Calu3 (cell line): ENCODE data around the gene CAMK1G. TPM values are rescaled to one million over a fixed set of nuclear protein-coding genes. Genes with fewer than 3 reads are reported as not detected.

Experiments used
- Bru-seq: library from RNA; stranded (reverse); fragments of 400-500 nt; gene quantifications from one replicate; lab custom pipeline; 2021; lab: Mats Ljungman, UMichigan
- BruChase-seq, 2 experiments: library from RNA; stranded (reverse); fragments of 400-500 nt; gene quantifications; one replicate each; lab custom pipeline; 2021; lab: Mats Ljungman, UMichigan
- BruUV-seq: library from RNA; stranded (reverse); fragments of 400-500 nt; replicated peaks from 2 replicates; lab custom pipeline; 2021; lab: Mats Ljungman, UMichigan
- CTCF ChIA-PET: fragments of 300-600 bp; sonication (Branson Sonifier 250); formaldehyde crosslinking; loops from one replicate; lab custom pipeline; 2022; ENCODE audit warnings: antibody characterized with exemption; lab: Charles Lee
- DNase-seq: peaks from one replicate; pipeline ENCODE4 v3.0.0; 2022
- H3K27ac Mint-ChIP-seq: one replicate; pipeline ENCODE4 v1.8.0; 2022; ENCODE audit warnings: mixed read lengths; ENCODE audit not compliant: unreplicated experiment
- H3K27me3 Mint-ChIP-seq: one replicate; pipeline ENCODE4 v1.8.0; 2022; ENCODE audit warnings: mixed read lengths; ENCODE audit not compliant: unreplicated experiment
- H3K36me3 Mint-ChIP-seq: one replicate; pipeline ENCODE4 v1.8.0; 2022; ENCODE audit warnings: mild to moderate bottlenecking, moderate library complexity, mixed read lengths; ENCODE audit not compliant: insufficient read depth, unreplicated experiment
- H3K4me1 Mint-ChIP-seq: one replicate; pipeline ENCODE4 v1.8.0; 2022; ENCODE audit warnings: mild to moderate bottlenecking, low read depth, mixed read lengths; ENCODE audit not compliant: unreplicated experiment
- H3K4me3 Mint-ChIP-seq: one replicate; pipeline ENCODE4 v1.8.0; 2022; ENCODE audit warnings: mild to moderate bottlenecking, low read depth, moderate library complexity, mixed read lengths; ENCODE audit not compliant: unreplicated experiment
- H3K9me3 Mint-ChIP-seq: one replicate; pipeline ENCODE4 v1.8.0; 2022; ENCODE audit warnings: low read depth, mixed read lengths; ENCODE audit not compliant: unreplicated experiment
- CTCF ChIP-seq: fragments of 200-600 bp; IDR thresholded peaks from one replicate; pipeline ENCODE4 v1.8.0; 2022; ENCODE audit warnings: antibody characterized with exemption; ENCODE audit not compliant: unreplicated experiment
- intact Hi-C: fragments of 100-400 bp; cut with micrococcal nuclease; formaldehyde crosslinking; loops from one replicate; pipeline ENCODE4 v1.10.0; 2022; ENCODE audit not compliant: unreplicated experiment
- long read RNA-seq: library from polyadenylated mRNA; stranded (forward); transcript quantifications from one replicate; pipeline ENCODE4 v2.0.0, GENCODE V29; 2022
- total RNA-seq: library from RNA; stranded (reverse); gene quantifications from 2 replicates; pipeline ENCODE4 v1.2.3, GENCODE V29; 2022

Gene CAMK1G
- total RNA-seq (not detected in 2 replicates), Bru-seq, nascent RNA (not detected), BruChase-seq, experiment 1, labeled RNA remaining after a 6-hour chase (not detected), BruChase-seq, experiment 2, labeled RNA remaining after a 2-hour chase (not detected)
- long read RNA-seq = 0 reads

GRCh38 chr1:209583408-209583807 is at the start of gene CAMK1G:
Gene CAMK1G (plus strand): TSS chr1:209583714. CDS start chr1:209594984, 11,270 bp downstream.
- CTCF ChIA-PET = no interaction called here
- intact Hi-C loops = no loop called here

GRCh38 chr1:209534496-209535250 is 48.8 kb upstream of the CAMK1G start:
- intact Hi-C loops = no loop called here
- Mint-ChIP-seq H3K27ac (no peak overlapping the region), H3K9me3 (peaks cover 2% of the 10 kb centered on the region), H3K36me3 (no peaks in the 10 kb centered on the region), H3K27me3 (peaks cover 79% of the 10 kb centered on the region), H3K4me1 (peaks cover under 1% of the 10 kb centered on the region), H3K4me3 (no peak overlapping the region)
- DNase-seq = no peak
- no peak for TF ChIP-seq CTCF
- CTCF ChIA-PET = interaction anchor here (0.7 kb wide), 2 partner anchors 40 to 1712 kb away, joined by 4 read pairs; no protein-coding TSS in a partner anchor
- BruUV-seq = no TSS peak

More at GRCh38 chr1:209583408-209583807, at the start of gene CAMK1G:
- Mint-ChIP-seq H3K4me1 (no peaks in the 10 kb centered on the region), H3K4me3 (no peak within 1 kb of the TSS), H3K27ac (no peak within 1 kb of the TSS), H3K27me3 (peaks cover 9% of the 10 kb centered on the region), H3K9me3 (no peaks in the 10 kb centered on the region), H3K36me3 (no peaks in the 10 kb centered on the region)
- DNase-seq = no peak
- BruUV-seq = no TSS peak
- no peak for TF ChIP-seq CTCF

GRCh38 chr1:209536843-209537242 is 46.7 kb upstream of the CAMK1G start:
- intact Hi-C loops = no loop called here
- Mint-ChIP-seq H3K27ac (no peak overlapping the region), H3K27me3 (peaks cover 78% of the 10 kb centered on the region), H3K4me3 (no peak overlapping the region), H3K9me3 (peaks cover 2% of the 10 kb centered on the region), H3K36me3 (no peaks in the 10 kb centered on the region), H3K4me1 (peaks cover under 1% of the 10 kb centered on the region)
- DNase-seq = no peak
- BruUV-seq = no TSS peak
- TF ChIP-seq CTCF = no peak
- CTCF ChIA-PET = no interaction called here

GRCh38 chr1:209537336-209538114 is 46.0 kb upstream of the CAMK1G start:
- no peak for TF ChIP-seq CTCF
- H3K4me1 Mint-ChIP-seq = peaks cover 7% of the 10 kb centered on the region
- no TSS peak for BruUV-seq
- H3K36me3 Mint-ChIP-seq = peaks cover under 1% of the 10 kb centered on the region
- intact Hi-C loops = no loop called here
- H3K9me3 Mint-ChIP-seq = peaks cover 2% of the 10 kb centered on the region
- CTCF ChIA-PET = no interaction called here
- DNase-seq = no peak
- no peak overlapping the region for H3K27ac Mint-ChIP-seq
- peaks cover 73% of the 10 kb centered on the region for H3K27me3 Mint-ChIP-seq
- no peak overlapping the region for H3K4me3 Mint-ChIP-seq
